Lower leg skin (tissue), 3 donors: ENCODE measurements around the gene MCF2.

Source experiments
- CTCF ChIP-seq, 3 donors: fragments of 450-650 bp; IDR thresholded peaks; one replicate each; pipeline ENCODE4 v1.5.1; 2016; ENCODE audit warnings: antibody characterized with exemption in 3 of 3, mild to moderate bottlenecking in 3 of 3, moderate library complexity in 2 of 3
- POLR2A ChIP-seq, 2 donors: fragments of 450-650 bp; IDR thresholded peaks; one replicate each; pipeline ENCODE4 v1.6.1; 2016 to 2017; ENCODE audit warnings: antibody characterized with exemption in 2 of 2, mild to moderate bottlenecking in 1 of 2, moderate library complexity in 1 of 2

GRCh38 chrX:139702658-139703057 lies 5.3 kb downstream of the MCF2 start:
- TF ChIP-seq CTCF (IDR thresholded peaks at IDR 0.05): no peak
- no peak for TF ChIP-seq POLR2A (IDR thresholded peaks at IDR 0.05)
